NB4 (cell line): ENCODE measurements around the gene SMR3B.

Source experiments
- POLR2A ChIP-seq: IDR thresholded peaks from 2 replicates; pipeline ENCODE4 v1.6.1; 2011; ENCODE audit warnings: mild to moderate bottlenecking; ENCODE audit not compliant: insufficient read length; ENCODE audit errors: extremely low read depth
- TF ChIP-seq, protein P1 (sequence below): IDR thresholded peaks from one replicate; pipeline ENCODE4 v1.5.1; 2012; ENCODE audit warnings: low read depth, low read length

DNA sequence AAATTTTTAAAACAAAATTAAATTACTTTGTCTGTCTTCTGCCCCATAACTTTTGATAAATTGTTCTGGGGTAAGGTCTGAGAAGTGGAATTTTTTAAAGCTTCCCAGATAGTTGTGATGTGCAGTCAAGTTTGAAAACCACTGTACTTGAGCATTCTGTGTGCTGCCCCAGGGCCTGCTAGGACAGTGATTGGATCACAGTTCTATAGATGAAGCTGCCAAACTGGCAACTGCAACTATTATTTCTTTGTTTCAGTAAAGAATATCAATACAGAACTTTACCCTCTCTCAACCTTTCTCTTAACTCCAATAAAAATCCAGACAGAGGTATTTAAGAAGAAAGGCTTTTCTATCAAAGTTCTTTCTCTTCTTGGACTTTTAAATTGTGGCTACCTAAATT, 14.6 kb downstream of the SMR3B start, which contains the start of gene OPRPN:
- no peak for TF ChIP-seq POLR2A
- TF ChIP-seq, protein P1, sequence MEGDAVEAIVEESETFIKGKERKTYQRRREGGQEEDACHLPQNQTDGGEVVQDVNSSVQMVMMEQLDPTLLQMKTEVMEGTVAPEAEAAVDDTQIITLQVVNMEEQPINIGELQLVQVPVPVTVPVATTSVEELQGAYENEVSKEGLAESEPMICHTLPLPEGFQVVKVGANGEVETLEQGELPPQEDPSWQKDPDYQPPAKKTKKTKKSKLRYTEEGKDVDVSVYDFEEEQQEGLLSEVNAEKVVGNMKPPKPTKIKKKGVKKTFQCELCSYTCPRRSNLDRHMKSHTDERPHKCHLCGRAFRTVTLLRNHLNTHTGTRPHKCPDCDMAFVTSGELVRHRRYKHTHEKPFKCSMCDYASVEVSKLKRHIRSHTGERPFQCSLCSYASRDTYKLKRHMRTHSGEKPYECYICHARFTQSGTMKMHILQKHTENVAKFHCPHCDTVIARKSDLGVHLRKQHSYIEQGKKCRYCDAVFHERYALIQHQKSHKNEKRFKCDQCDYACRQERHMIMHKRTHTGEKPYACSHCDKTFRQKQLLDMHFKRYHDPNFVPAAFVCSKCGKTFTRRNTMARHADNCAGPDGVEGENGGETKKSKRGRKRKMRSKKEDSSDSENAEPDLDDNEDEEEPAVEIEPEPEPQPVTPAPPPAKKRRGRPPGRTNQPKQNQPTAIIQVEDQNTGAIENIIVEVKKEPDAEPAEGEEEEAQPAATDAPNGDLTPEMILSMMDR, result no peak
